ENCODE results near the gene RSPO1.

DNA sequence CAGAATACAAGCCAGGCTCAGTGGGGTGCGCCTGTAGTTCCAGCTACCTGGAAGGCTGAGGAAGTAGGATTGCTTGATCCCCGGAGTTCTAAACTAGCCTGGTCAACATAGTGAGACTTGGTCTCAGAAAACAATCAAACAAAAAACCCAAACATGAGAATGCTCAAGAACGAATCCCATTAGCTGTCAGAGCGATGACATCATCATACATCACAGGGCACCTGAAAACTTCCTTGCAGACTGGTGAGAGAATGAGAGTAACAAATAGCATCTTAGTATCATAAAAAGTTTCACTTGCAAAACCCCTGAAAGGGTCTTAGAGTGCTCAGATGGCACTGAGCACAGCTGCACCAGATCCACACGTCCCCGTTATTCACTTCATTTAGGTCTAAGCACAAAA, 36.6 kb upstream of the RSPO1 start:
- no peak for TF ChIP-seq POLR2A (IDR thresholded peaks at IDR 0.05)
- TF ChIP-seq, protein P1, sequence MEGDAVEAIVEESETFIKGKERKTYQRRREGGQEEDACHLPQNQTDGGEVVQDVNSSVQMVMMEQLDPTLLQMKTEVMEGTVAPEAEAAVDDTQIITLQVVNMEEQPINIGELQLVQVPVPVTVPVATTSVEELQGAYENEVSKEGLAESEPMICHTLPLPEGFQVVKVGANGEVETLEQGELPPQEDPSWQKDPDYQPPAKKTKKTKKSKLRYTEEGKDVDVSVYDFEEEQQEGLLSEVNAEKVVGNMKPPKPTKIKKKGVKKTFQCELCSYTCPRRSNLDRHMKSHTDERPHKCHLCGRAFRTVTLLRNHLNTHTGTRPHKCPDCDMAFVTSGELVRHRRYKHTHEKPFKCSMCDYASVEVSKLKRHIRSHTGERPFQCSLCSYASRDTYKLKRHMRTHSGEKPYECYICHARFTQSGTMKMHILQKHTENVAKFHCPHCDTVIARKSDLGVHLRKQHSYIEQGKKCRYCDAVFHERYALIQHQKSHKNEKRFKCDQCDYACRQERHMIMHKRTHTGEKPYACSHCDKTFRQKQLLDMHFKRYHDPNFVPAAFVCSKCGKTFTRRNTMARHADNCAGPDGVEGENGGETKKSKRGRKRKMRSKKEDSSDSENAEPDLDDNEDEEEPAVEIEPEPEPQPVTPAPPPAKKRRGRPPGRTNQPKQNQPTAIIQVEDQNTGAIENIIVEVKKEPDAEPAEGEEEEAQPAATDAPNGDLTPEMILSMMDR (IDR thresholded peaks at IDR 0.05 in 4 of 5, conservative IDR thresholded peaks at IDR 0.05 in 1 of 5), result no peak
